Neuron (in vitro differentiated cells): ENCODE measurements around the gene RHOG.
"Not testable (repeated sequence)": the region's sequence is repeated elsewhere in the genome, so short reads cannot be mapped to it uniquely, and the experiment has no call there.

Source experiments
- H2AFZ ChIP-seq: one replicate; pipeline ENCODE4 v1.6.1; 2013; ENCODE audit warnings: low read depth, mild to moderate bottlenecking, inconsistent platforms, low read length, moderate library complexity
- H3K27me3 ChIP-seq: one replicate; pipeline ENCODE4 v1.6.1; 2013; ENCODE audit warnings: low read length; ENCODE audit not compliant: insufficient read depth
- H3K36me3 ChIP-seq: one replicate; pipeline ENCODE4 v1.6.1; 2013; ENCODE audit warnings: low read length; ENCODE audit not compliant: insufficient read depth
- H3K4me1 ChIP-seq: one replicate; pipeline ENCODE4 v1.6.1; 2013; ENCODE audit warnings: low read length; ENCODE audit not compliant: insufficient read depth
- H3K4me3 ChIP-seq: 2 replicates; pipeline ENCODE4 v1.5.1; 2013; ENCODE audit warnings: mild to moderate bottlenecking, low read length, moderate library complexity
- H3K9me3 ChIP-seq: one replicate; pipeline ENCODE4 v1.6.1; 2013; ENCODE audit warnings: low read length

RHOG gene

DNA sequence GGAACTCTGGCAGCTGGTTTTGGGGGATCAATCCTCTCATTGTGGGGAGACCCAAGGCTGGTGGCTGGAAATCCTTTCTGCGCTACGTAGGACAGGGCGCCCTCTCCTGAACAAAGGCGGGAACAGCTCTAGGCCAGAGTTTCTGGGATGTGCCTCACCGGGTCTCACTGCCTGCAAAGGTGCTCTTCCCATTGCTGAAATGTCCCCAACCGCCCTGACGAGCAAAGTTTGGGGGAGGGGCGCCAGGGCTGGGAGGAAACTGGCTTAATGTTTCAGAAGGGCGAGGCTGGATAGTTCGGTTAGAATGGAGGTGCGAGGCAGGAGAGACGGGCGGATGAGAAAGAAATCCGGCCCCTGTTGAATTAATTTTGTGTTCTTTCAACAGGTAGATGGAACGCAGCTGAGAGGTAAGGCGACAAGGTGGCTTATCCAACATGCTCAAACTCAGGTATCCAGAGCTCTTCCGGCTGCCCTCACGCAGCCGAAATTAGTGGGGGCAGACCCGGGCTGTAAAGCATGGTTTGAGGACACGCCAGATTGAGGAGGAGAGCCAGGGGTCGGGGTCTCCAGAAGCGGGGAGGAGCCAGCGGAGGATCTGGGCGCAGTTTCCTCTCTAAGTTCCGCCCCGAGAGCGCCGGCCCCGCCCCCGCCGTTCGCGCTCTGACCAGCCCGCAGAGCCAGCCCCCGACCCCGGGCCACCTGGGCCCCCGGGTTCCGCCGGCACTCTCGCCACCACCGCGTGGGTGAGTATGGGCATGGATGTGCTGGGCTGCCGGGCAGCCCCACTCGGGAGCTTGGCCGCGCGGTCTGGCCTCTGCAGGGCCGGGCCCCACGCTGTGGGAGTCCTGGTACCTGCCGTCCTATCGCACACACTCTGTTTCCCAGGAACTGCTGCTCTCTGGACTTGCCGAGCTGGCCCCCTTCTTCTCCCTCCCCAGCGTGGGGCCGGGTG lies 32.6 kb downstream of the RHOG start, which contains the start of gene PGAP2:
Gene PGAP2 (plus strand): TSS at position 652 of the 952 bp plus-strand sequence. CDS start 2,700 bp downstream, outside the sequence.
- Histone ChIP-seq H3K4me1 (peaks cover 3% of the 10 kb centered on the region), H3K9me3 (no peaks in the 10 kb centered on the region), H3K4me3 (peak within 1 kb of the TSS; percentile 76), H3K27me3 (no peaks in the 10 kb centered on the region), H2AFZ (peak within 1 kb of the TSS; percentile 95), H3K36me3 (no peaks in the 10 kb centered on the region)

DNA sequence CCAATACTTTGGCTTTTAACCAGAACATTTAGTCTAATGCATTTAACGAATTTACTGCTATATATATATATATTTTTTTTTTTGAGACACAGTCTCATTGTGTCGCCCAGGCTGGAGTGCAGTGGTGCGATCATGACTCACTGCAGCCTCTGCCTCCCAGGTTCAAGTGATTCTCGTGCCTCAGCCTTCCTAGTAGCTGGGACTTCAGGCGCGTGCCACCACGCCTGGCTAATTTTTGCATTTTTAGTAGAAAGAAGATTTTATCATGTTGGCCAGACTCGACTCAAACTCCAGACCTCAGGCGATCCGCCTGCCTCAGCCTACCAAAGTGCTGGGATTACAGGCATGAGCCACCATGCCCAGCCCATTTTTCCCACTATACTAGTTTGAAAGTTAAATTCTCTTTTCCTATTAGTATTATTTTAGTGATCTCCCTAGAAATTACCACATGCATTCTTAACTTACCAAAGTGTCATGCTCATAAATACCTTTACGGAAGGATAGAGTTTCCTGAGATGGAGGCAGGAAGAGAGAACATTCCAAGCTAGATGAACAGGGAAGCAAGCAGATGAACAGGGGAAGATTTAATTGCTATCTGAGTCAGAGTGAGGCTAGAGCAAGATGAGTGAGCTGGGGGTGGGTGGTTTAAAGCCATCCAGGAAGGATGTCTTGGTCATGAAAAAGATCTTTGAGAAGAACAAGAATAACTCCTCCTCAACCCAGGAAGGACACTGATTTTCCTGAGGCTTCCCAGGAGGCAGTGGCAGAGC lies 36.8 kb downstream of the RHOG start:
- Histone ChIP-seq H3K27me3 (no peaks in the 10 kb centered on the region), H3K36me3 (no peaks in the 10 kb centered on the region), H2AFZ (no peak overlapping the region), H3K4me3 (no peak overlapping the region), H3K4me1 (peaks cover 3% of the 10 kb centered on the region), H3K9me3 (no peaks in the 10 kb centered on the region)

DNA sequence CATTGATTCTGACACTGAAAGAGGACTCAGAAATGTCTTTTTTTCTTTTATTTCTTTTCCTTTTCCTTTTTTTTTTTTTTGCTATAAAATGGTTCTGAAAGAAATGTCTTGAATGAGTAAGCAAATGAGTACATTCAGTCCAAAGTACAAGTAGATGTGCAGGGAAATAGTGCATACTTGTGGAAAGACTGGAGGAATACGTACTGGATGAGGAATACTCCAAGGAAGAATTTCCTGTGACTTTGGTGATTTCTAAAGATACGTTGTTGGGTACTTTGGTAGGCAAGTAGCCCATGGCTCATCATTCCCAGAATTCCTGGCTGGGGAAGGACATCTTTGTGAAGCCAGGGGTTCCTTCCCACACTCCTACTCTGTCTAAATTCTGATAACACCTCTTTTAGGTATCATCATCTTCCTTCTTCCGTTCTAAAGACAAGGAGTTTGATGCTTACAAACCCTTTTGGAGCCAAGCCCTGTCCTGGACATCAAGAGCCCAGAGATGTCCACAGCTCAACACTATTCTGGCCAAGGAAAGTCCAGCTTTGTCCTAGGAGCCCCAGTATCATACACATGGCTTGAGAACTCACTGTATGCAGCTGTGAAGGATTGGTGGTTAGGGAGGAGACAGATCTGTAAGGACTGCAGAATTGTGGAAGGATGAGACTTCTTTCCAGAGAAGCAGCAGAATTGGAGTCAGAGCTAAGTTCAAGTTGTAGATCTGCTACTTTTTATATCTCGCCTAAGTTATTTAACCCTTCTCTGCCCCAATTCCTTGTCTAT lies 38.6 kb downstream of the RHOG start:
- no peaks in the 10 kb centered on the region for H3K36me3 ChIP-seq
- no peak overlapping the region for H3K4me3 ChIP-seq
- no peak overlapping the region for H2AFZ ChIP-seq
- no peaks in the 10 kb centered on the region for H3K4me1 ChIP-seq
- no peaks in the 10 kb centered on the region for H3K27me3 ChIP-seq
- no peaks in the 10 kb centered on the region for H3K9me3 ChIP-seq

DNA sequence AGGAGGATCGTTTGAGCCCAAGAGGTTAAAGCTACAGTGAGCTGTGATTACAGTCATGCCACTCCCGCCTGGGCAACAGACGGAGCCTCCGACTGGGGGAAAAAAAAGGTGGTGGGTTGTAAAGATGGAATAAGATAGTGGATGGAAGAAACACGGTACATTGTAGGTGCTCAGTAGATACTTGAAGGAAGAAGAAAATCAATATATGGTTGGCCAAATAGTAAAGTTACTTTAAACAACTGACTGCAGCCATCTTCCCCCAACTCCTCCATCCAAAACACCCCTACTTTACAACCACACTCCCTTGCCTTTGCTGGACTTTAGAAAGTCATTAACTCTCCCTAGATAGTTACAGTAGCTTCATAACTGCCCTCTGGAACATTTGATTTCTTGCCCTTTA lies 40.9 kb downstream of the RHOG start:
- no peaks in the 10 kb centered on the region for H3K9me3 ChIP-seq
- no peak overlapping the region for H2AFZ ChIP-seq
- H3K4me3 ChIP-seq = no peak overlapping the region
- H3K4me1 ChIP-seq = peaks cover 11% of the 10 kb centered on the region
- H3K36me3 ChIP-seq = no peaks in the 10 kb centered on the region
- H3K27me3 ChIP-seq = no peaks in the 10 kb centered on the region

DNA sequence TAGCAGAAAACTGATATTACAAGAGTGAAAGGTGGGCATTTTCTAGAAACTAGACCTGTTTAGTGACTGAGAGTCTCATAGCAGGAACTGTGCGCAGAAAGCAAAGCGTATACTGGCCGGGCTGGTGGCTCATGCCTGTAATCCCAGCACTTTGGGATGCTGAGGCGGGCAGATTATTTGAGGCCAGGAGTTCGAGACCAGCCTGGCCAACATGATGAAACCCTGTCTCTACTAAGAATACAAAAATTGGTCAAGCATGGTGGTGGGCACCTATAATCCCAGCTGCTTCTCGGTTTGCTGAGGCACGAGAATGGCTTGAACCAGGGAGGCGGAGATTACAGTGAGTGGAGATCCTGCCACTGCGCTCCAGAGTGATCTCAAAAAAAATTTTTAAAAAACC lies 41.6 kb downstream of the RHOG start:
- peaks cover 11% of the 10 kb centered on the region for H3K4me1 ChIP-seq
- peaks cover 5% of the 10 kb centered on the region for H3K36me3 ChIP-seq
- no peak overlapping the region for H2AFZ ChIP-seq
- H3K27me3 ChIP-seq = no peaks in the 10 kb centered on the region
- no peak overlapping the region for H3K4me3 ChIP-seq
- no peaks in the 10 kb centered on the region for H3K9me3 ChIP-seq

DNA sequence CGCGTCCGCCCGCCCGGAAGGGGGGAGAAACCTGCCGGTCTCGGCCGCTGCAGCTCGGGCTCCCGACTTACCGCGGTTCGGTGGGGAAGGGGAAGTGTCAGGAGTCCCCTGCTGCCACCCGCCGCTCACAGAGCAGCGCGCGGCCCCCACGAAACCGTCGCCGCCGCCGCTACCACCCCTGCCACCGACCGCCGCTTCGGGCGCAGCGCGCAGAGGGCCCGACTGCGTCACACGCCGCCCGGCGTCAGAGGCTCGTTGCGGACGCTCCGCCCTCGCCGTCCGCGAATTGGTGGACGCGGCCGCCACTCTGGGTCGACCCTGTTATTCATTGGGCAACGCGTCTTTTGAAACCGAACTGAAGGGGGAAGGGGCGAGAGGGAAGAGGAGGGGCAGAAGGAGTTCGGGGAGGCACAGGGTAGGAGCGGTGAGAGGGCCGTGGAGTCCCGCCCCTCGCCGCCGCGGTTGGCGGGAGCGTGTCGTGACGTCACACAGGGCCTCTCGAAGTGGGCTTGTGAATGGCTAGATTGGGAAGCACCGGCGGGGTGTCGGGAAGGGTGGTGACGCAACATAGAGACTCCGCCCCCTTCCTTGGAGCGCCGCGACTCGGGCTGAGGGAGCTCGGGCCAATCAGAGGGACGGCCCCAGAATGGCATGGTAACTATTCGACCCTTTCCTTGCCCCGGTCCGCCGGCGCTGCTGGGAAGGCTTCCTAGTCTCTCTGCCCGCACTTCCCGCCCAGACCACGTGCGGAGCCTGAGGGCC lies 43.2 kb downstream of the RHOG start, which contains the start of gene NUP98:
Gene NUP98 (minus strand): TSS at position 226 of the 762 bp plus-strand sequence. CDS start 15,437 bp downstream, outside the sequence.
- Histone ChIP-seq H3K36me3 (peaks cover 18% of the 10 kb centered on the region), H2AFZ (peak within 1 kb of the TSS; percentile 79), H3K9me3 (peaks cover 2% of the 10 kb centered on the region), H3K4me3 (peak within 1 kb of the TSS; percentile 97), H3K27me3 (no peaks in the 10 kb centered on the region), H3K4me1 (peaks cover 11% of the 10 kb centered on the region)

DNA sequence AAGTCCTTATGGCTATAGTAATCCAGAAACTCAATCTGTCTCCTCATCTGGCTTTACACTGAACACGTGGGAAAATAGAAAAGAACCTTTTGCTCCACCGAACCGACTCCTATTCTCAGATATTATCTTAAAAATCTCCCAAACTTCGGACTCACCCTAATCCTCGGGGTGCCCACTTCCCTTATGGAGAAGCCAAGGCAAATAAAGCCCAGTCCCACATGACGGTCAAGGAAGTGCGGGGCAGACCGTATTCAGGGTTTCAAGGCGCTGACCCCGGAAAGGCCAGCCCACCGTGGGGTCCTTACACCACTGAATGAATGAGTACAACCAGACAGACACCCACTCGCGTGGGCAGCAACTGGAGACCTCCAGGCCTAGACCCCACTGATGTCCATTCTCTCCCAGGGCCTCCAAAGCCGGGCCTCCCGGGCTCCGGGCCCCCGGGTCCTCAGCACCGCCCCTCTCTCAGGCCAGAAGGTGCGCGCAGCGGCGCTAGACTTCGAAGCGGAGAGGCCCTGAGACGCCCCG lies 43.9 kb downstream of the RHOG start:
- no peaks in the 10 kb centered on the region for H3K27me3 ChIP-seq
- H2AFZ ChIP-seq = peak overlapping the region; percentile 13
- H3K36me3 ChIP-seq = peaks cover 24% of the 10 kb centered on the region
- H3K9me3 ChIP-seq = peaks cover 2% of the 10 kb centered on the region
- peaks cover 11% of the 10 kb centered on the region for H3K4me1 ChIP-seq
- H3K4me3 ChIP-seq = peak overlapping the region; percentile 97

DNA sequence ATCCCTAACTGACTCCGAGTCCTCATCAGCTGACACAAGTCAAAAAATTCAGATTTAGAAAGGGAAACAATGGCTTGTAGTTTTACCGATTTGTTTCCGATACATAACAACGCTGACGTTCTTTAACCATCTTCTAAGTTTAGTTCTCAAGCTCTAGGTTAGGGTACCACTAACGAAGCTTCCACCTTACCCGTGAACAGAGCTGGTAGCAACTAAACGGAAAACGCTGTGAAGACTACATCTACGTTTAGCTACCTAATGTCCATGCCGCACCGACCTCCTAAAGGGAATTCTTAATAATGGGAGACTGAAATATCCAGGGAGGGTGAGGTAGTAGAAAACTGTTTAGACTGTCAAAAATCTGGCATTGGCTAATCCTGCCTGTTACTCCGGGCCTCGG lies 44.4 kb downstream of the RHOG start:
- Histone ChIP-seq H2AFZ (no peak overlapping the region), H3K4me3 (peak overlapping the region; percentile 97), H3K4me1 (peaks cover 11% of the 10 kb centered on the region), H3K9me3 (peaks cover 2% of the 10 kb centered on the region), H3K27me3 (no peaks in the 10 kb centered on the region), H3K36me3 (peaks cover 29% of the 10 kb centered on the region)

DNA sequence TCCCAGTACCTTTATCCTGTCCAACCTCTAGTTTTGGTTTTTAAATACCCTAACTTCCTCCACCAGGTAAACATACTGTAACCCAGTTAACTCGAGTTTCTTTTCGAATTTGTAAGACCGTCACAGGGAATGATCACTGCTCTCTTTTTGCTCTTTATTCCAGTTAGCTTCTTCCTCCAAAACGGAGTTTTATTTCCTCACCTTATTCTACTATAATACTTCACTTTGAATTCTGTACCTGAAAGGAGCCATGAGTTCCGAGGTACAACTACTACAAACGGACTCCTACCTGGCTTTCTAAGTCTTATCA lies 44.8 kb downstream of the RHOG start:
- Histone ChIP-seq H3K4me1 (peaks cover 11% of the 10 kb centered on the region), H3K9me3 (peaks cover 2% of the 10 kb centered on the region), H3K36me3 (peaks cover 32% of the 10 kb centered on the region), H3K27me3 (no peaks in the 10 kb centered on the region), H3K4me3 (peak overlapping the region; percentile 97), H2AFZ (no peak overlapping the region)

DNA sequence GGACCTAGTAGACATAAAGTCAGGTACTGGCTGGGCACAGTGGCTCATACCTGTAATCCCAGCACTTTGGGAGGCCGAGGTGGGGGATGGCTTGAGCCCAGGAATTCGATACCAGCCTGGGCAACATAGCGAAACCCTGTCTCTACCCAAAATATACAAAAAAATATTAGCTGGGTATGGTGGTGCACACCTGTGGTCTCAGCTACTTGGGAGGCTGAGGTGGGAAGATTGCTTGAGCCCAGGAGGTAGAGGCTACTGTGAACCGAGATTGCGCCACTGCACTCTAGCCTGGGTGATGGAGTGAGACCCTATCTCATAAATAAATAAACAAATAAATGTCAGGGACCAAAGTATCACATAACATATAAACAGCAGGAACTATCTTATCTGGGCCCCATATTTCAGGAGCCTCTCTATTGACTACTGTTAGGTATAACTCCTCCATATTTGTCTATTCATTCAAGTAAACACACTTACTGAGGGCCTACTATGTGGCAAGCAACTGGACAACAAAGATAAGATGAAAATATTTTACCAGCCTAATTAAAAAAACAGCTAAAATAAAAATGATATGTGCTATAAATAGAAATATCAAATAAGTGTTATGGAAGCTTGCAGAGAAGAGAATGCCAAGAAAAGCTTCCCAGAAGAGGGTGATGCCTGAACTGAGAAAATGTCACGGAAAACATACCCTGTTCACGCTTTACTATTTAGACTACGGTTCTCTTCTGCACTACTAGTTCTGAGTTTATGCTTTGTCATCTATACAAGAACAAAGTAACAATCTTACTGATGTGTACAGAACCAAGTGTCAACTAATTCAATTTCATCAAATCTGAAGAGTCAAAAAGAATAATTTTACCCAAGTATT lies 45.4 kb downstream of the RHOG start:
- Histone ChIP-seq H3K4me1 (peaks cover 11% of the 10 kb centered on the region), H3K27me3 (no peaks in the 10 kb centered on the region), H3K36me3 (peaks cover 36% of the 10 kb centered on the region), H3K9me3 (peaks cover 2% of the 10 kb centered on the region), H3K4me3 (peak overlapping the region; percentile 97), H2AFZ (no peak overlapping the region)

DNA sequence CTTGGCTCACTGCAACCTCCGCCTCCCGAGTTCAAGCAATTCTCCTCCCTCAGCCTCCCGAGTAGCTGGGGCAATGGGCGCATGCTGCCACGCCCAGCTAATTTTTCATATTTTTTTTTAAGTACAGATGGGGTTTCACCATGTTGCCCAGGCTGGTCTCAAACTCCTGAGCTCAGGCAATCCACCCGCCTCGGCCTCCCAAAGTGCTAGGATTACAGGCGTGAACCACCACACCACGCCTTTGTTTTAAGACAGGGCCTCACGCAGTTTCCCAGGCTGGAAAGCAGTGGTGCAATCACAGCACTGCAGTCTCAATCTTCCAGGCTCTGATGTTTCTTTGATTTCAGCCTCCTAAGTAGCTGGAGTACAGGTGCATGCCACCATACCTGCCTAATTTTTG lies 46.4 kb downstream of the RHOG start:
- Histone ChIP-seq H3K4me1 (peaks cover 11% of the 10 kb centered on the region), H3K36me3 (peaks cover 41% of the 10 kb centered on the region)
- not testable (repeated sequence) for H2AFZ ChIP-seq, H3K4me3 ChIP-seq, H3K9me3 ChIP-seq, H3K27me3 ChIP-seq
